Measurements from ENCODE around the gene TRAPPC14.

DNA sequence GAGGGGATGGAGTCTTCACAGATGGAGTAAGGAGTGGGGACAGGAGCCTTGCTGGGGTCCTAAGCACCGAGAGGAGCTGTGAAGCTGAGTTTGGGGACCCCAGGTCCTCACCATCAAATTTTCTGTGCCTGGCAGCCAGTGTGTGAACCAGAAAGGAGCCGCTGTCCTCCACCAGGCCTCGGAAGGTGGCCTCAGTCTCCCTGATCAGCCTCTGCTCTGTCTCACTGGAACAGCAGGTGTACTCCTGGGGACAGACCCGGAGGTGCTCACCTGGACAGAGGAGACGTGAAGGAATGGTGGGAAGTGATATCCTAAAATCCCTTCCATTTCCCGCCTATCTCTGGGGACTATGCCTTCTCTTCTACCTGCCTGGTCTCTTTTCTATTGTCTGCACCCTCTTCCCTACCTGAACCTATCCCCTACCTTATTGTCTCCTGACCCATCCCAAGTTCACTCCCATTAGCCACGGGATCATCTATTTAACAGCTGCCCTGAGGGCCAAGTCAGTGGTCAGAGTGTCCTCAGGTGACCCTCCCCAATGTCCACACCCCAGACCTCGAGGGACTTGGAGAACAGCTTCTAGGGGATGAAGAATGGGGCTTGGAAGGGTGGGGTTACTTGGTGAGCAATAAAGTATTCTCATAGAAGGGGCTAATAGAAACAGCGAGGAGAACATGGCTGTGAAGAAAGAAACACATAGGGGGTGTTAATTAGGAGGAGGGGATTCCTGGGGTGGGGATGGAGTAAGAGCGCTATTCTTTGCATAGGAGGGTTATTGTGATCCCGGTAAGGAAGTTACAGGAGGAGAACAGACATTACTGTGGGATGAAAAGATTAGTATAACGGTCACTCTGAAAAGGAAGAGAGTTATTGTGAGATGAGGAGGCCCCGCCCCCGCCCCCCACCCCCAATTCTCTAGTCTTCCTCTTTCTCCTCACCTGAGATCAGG, 17.8 kb upstream of the TRAPPC14 start:
- TF ChIP-seq, protein P1, sequence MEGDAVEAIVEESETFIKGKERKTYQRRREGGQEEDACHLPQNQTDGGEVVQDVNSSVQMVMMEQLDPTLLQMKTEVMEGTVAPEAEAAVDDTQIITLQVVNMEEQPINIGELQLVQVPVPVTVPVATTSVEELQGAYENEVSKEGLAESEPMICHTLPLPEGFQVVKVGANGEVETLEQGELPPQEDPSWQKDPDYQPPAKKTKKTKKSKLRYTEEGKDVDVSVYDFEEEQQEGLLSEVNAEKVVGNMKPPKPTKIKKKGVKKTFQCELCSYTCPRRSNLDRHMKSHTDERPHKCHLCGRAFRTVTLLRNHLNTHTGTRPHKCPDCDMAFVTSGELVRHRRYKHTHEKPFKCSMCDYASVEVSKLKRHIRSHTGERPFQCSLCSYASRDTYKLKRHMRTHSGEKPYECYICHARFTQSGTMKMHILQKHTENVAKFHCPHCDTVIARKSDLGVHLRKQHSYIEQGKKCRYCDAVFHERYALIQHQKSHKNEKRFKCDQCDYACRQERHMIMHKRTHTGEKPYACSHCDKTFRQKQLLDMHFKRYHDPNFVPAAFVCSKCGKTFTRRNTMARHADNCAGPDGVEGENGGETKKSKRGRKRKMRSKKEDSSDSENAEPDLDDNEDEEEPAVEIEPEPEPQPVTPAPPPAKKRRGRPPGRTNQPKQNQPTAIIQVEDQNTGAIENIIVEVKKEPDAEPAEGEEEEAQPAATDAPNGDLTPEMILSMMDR (IDR thresholded peaks at IDR 0.05): no peak
- no peak for TF ChIP-seq POLR2A (IDR thresholded peaks at IDR 0.05)
